ENCODE measurements around the gene TEDC1. TPM values are rescaled to one million over a fixed set of nuclear protein-coding genes. Genes with fewer than 3 reads are reported as not detected.

Gene TEDC1
- total RNA-seq, 4 donors from 2014 or later = 0.97 to 4.2 (median 2.2) TPM

DNA sequence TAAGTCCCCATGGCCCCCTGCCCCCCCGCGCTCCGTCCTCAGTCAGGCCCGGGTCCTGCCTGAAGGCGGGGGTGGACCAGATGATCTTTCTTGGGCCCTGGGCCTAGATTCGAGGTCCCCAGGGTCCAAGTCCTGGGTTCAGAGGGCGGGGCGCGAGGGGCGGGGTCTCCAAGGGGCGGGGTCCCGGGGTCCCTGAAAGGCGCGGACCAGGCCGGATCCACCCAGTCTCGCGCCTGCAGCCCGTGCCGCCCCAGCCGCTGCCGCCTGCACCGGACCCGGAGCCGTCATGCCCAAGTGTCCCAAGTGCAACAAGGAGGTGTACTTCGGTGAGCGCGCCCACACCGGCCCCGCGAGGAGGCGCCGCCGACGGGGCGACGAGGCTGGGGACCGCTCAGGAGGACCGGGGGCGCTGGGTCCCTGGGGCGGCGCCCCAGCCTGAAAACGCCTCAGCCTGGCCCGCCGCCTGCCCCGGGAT lies 4.0 kb upstream of the TEDC1 start:
- H3K4me1 ChIP-seq = peaks cover 32 to 51% of the 10 kb centered on the region in 2 donors
- TF ChIP-seq, protein P1, sequence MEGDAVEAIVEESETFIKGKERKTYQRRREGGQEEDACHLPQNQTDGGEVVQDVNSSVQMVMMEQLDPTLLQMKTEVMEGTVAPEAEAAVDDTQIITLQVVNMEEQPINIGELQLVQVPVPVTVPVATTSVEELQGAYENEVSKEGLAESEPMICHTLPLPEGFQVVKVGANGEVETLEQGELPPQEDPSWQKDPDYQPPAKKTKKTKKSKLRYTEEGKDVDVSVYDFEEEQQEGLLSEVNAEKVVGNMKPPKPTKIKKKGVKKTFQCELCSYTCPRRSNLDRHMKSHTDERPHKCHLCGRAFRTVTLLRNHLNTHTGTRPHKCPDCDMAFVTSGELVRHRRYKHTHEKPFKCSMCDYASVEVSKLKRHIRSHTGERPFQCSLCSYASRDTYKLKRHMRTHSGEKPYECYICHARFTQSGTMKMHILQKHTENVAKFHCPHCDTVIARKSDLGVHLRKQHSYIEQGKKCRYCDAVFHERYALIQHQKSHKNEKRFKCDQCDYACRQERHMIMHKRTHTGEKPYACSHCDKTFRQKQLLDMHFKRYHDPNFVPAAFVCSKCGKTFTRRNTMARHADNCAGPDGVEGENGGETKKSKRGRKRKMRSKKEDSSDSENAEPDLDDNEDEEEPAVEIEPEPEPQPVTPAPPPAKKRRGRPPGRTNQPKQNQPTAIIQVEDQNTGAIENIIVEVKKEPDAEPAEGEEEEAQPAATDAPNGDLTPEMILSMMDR (IDR thresholded peaks at IDR 0.05 in 4 of 5, conservative IDR thresholded peaks at IDR 0.05 in 1 of 5) = no peak
- TF ChIP-seq POLR2A (IDR thresholded peaks at IDR 0.05) = peak; percentile 16 to 19
- peak overlapping the region; percentile 69 to 81 (median 76) for H3K27ac ChIP-seq
- in situ Hi-C loops (cut with MboI; ENCODE audit: low sequenced_read_pairs in 4 of 4) (loop anchor here in 1 of 4 donors (25.0 kb wide), 1 partner anchor 125 kb away; no protein-coding TSS in a partner anchor), intact Hi-C loops (cut with DNase I; ENCODE audit: low total_unique reads) (no loop called here)
- no peaks in the 10 kb centered on the region for H3K36me3 ChIP-seq
- peak overlapping the region; percentile 46 to 50 (median 48) for H3K4me3 ChIP-seq
- peak in 1 of 2 donors; percentile 57 for DNase-seq
- peaks cover 5 to 15% (median 7%) of the 10 kb centered on the region in 3 donors for H3K27me3 ChIP-seq
- H3K9me3 ChIP-seq = no peaks in the 10 kb centered on the region
- ATAC-seq = no peak

DNA sequence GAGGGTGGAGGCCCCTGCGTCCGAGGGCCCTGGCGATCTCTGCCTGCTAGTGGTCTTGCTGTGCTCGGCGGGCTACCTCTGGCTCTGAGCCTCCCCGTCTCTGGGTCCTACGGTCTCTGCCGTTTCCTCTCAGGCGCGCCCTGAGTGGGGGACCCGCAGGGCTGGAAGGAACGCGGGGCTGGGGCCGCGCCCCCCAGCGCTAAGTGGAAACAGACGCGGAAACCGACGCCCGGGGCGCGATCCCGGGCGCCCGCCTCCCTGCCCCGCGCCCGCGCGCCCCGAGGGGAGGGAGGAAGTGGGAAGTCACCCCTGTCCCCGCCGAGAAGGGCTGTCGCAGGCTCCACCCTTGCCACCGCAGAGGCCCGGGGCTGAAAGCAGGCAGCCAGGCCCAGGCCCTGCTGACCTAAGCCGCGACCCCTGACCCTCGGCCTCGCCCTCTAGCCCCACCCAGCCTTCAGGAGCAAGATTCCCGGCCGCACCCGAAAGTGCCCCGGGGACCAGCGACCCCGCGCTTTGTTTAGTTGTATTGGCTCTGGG lies 3.5 kb upstream of the TEDC1 start:
- intact Hi-C loops (cut with DNase I; ENCODE audit: low total_unique reads) = no loop called here
- in situ Hi-C loops (cut with MboI; ENCODE audit: low sequenced_read_pairs in 4 of 4) = loop anchor here in 1 of 4 donors (25.0 kb wide), 1 partner anchor 125 kb away; no protein-coding TSS in a partner anchor
- H3K4me1 ChIP-seq = peaks cover 31 to 45% of the 10 kb centered on the region in 2 donors
- H3K4me3 ChIP-seq = peak overlapping the region; percentile 46 to 50 (median 48)
- peaks cover 2 to 15% (median 5%) of the 10 kb centered on the region in 3 donors for H3K27me3 ChIP-seq
- H3K36me3 ChIP-seq = no peaks in the 10 kb centered on the region
- DNase-seq (no peak), ATAC-seq (no peak)
- no peaks in the 10 kb centered on the region for H3K9me3 ChIP-seq
- TF ChIP-seq POLR2A (IDR thresholded peaks at IDR 0.05) = no peak
- TF ChIP-seq, protein P1 (IDR thresholded peaks at IDR 0.05 in 4 of 5, conservative IDR thresholded peaks at IDR 0.05 in 1 of 5) = no peak
- H3K27ac ChIP-seq = peak overlapping the region; percentile 69 to 81 (median 76)

DNA sequence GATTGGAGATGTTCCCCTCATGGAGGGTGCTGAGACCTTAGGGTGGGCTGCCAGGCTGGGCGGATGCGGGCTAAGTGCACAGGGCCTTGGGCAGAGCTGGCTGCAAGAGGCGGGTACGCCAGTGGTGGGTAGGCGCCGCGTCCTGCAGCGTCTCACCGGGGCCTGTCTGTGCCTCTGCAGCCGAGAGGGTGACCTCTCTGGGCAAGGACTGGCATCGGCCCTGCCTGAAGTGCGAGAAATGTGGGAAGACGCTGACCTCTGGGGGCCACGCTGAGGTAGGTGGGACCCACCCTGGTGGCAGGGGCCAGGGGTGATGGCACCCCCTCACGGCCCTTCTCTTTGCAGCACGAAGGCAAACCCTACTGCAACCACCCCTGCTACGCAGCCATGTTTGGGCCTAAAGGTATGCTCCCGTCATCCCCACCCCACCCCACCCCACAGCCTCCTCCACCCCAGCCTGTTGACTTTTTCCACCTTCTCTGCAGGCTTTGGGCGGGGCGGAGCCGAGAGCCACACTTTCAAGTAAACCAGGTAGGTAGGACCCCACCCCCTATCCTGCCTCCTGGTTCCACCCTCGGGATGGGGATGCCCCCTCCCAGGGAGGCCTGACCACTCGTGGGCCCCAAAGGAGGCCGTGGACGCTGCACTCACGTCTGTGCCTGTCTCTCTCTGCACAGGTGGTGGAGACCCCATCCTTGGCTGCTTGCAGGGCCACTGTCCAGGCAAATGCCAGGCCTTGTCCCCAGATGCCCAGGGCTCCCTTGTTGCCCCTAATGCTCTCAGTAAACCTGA lies 2.9 kb upstream of the TEDC1 start:
- Histone ChIP-seq H3K36me3 (no peaks in the 10 kb centered on the region), H3K4me1 (peaks cover 24 to 39% of the 10 kb centered on the region in 2 donors), H3K27ac (peak overlapping the region; percentile 69 to 81 (median 76)), H3K27me3 (peaks cover 0 to 15% (median 5%) of the 10 kb centered on the region in 3 donors), H3K4me3 (peak overlapping the region; percentile 46 to 50 (median 48)), H3K9me3 (no peaks in the 10 kb centered on the region)
- intact Hi-C loops (cut with DNase I; ENCODE audit: low total_unique reads) = no loop called here
- in situ Hi-C loops (cut with MboI; ENCODE audit: low sequenced_read_pairs in 4 of 4) = loop anchor here in 1 of 4 donors (25.0 kb wide), 1 partner anchor 126 kb away; no protein-coding TSS in a partner anchor
- ATAC-seq (no peak), DNase-seq (no peak)
- TF ChIP-seq, protein P1 (IDR thresholded peaks at IDR 0.05 in 4 of 5, conservative IDR thresholded peaks at IDR 0.05 in 1 of 5) = no peak
- TF ChIP-seq POLR2A (IDR thresholded peaks at IDR 0.05) = no peak

DNA sequence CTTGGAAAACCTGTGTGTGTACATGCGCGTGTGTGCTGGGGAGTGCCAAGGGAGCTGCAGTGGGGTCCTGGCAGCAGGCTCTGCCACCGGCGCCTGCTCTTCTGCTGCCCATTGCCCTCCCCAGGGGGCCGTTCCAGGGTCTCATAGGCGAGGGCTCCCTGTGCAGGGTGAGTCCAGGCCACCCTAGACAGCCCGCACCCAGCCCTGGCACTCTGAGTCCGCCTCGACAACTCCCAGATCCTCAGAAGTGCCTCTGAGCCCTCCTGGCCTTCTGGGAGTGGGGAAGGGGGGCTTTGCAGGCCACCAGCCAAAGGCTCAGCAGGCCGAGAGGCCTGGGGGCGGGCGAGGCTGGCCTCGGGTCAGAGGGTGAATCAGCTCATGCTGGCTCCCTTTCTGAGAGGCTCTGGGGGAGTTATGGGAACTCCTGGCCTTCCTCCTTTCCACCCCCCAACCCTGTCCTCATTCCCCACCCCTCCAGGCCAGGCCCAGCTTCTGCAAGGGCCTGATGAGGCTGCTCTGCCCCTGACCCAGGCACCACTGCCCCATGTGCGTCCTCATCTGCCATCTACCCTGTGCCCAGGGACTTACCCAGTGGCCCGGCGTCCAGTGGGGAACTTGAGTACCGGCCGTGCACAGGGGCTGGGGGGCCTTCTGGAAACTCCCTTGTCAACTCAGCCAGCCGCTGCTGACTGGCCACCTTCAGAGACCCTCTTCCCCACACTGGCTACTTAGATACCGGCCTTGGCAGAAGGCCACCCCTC lies 2.1 kb upstream of the TEDC1 start:
- Histone ChIP-seq H3K27me3 (peaks cover 0 to 15% (median 5%) of the 10 kb centered on the region in 3 donors), H3K4me3 (peak overlapping the region in 2 of 4 donors; percentile 67 to 72), H3K9me3 (no peaks in the 10 kb centered on the region), H3K36me3 (no peaks in the 10 kb centered on the region), H3K4me1 (peaks cover 23 to 31% of the 10 kb centered on the region in 2 donors), H3K27ac (peak overlapping the region; percentile 81 to 93 (median 86))
- intact Hi-C loops (cut with DNase I; ENCODE audit: low total_unique reads) (no loop called here), in situ Hi-C loops (cut with MboI; ENCODE audit: low sequenced_read_pairs in 4 of 4) (loop anchor here in 1 of 4 donors (25.0 kb wide), 1 partner anchor 127 kb away; no protein-coding TSS in a partner anchor)
- ATAC-seq (no peak), DNase-seq (no peak)
- TF ChIP-seq, protein P1 (IDR thresholded peaks at IDR 0.05 in 4 of 5, conservative IDR thresholded peaks at IDR 0.05 in 1 of 5) = no peak
- TF ChIP-seq POLR2A (IDR thresholded peaks at IDR 0.05) = no peak

All from gastrocnemius medialis (tissue), 4 donors.